Nephron (organoid): ENCODE measurements around the gene EPG5.

ENCODE experiments used
- H3K27ac Mint-ChIP-seq, 3 experiments: 2 replicates each; pipeline ENCODE4 v1.8.0; 2020; ENCODE audit warnings: mixed read lengths in 3 of 3, mild to moderate bottlenecking in 2 of 3, moderate library complexity in 1 of 3
- H3K27me3 Mint-ChIP-seq: 2 replicates; pipeline ENCODE4 v1.8.0; 2021; ENCODE audit warnings: low read depth, mild to moderate bottlenecking, moderate library complexity, mixed read lengths
- H3K36me3 Mint-ChIP-seq: 2 replicates; pipeline ENCODE4 v1.8.0; 2020; ENCODE audit warnings: low read depth, mixed read lengths
- H3K4me1 Mint-ChIP-seq: 2 replicates; pipeline ENCODE4 v1.8.0; 2020; ENCODE audit warnings: mixed read lengths
- H3K4me3 Mint-ChIP-seq, 3 experiments: 2 replicates each; pipeline ENCODE4 v1.8.0; 2020; ENCODE audit warnings: mild to moderate bottlenecking in 3 of 3, mixed read lengths in 3 of 3, moderate library complexity in 2 of 3
- H3K9me3 Mint-ChIP-seq: 2 replicates; pipeline ENCODE4 v1.8.0; 2020; ENCODE audit warnings: mixed read lengths
- TF ChIP-seq, protein P1 (sequence below), 3 experiments: fragments of 200-600 bp; sonication (generic); IDR thresholded peaks; one replicate each; pipeline ENCODE4 v1.5.0; 2021; ENCODE audit warnings: antibody characterized with exemption in 3 of 3; ENCODE audit not compliant: unreplicated experiment in 3 of 3

Gene EPG5

GRCh38 chr18:45837283-45838070 is 129.7 kb downstream of the EPG5 start:
- TF ChIP-seq, protein P1, sequence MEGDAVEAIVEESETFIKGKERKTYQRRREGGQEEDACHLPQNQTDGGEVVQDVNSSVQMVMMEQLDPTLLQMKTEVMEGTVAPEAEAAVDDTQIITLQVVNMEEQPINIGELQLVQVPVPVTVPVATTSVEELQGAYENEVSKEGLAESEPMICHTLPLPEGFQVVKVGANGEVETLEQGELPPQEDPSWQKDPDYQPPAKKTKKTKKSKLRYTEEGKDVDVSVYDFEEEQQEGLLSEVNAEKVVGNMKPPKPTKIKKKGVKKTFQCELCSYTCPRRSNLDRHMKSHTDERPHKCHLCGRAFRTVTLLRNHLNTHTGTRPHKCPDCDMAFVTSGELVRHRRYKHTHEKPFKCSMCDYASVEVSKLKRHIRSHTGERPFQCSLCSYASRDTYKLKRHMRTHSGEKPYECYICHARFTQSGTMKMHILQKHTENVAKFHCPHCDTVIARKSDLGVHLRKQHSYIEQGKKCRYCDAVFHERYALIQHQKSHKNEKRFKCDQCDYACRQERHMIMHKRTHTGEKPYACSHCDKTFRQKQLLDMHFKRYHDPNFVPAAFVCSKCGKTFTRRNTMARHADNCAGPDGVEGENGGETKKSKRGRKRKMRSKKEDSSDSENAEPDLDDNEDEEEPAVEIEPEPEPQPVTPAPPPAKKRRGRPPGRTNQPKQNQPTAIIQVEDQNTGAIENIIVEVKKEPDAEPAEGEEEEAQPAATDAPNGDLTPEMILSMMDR (IDR thresholded peaks at IDR 0.05; ENCODE audit: unreplicated experiment in 3 of 3) = peak in 1 of 3 experiments; percentile 32
- Mint-ChIP-seq H3K27me3 (peaks cover 67% of the 10 kb centered on the region), H3K4me1 (no peaks in the 10 kb centered on the region), H3K4me3 (no peak overlapping the region), H3K36me3 (no peaks in the 10 kb centered on the region), H3K27ac (no peak overlapping the region), H3K9me3 (peaks cover 2% of the 10 kb centered on the region)

- Mint-ChIP-seq H3K27me3 (peaks cover 68% of the 10 kb centered on the region), H3K27ac (no peak overlapping the region), H3K4me3 (peak overlapping the region; percentile 28 to 53 (median 46))
Measured at GRCh38 chr18:45836242-45837205, 130.6 kb downstream of the EPG5 start.

GRCh38 chr18:45835057-45835636 is 132.0 kb downstream of the EPG5 start:
- Mint-ChIP-seq H3K9me3 (peaks cover 2% of the 10 kb centered on the region), H3K4me1 (peaks cover 6% of the 10 kb centered on the region), H3K27me3 (peaks cover 66% of the 10 kb centered on the region), H3K27ac (no peak overlapping the region), H3K4me3 (no peak overlapping the region), H3K36me3 (no peaks in the 10 kb centered on the region)
- TF ChIP-seq, protein P1 (IDR thresholded peaks at IDR 0.05; ENCODE audit: unreplicated experiment in 3 of 3) = no peak

More at GRCh38 chr18:45836242-45837205, 130.6 kb downstream of the EPG5 start:
- Mint-ChIP-seq H3K4me1 (no peaks in the 10 kb centered on the region), H3K36me3 (no peaks in the 10 kb centered on the region), H3K9me3 (peaks cover 2% of the 10 kb centered on the region)
- TF ChIP-seq, protein P1 (IDR thresholded peaks at IDR 0.05; ENCODE audit: unreplicated experiment in 3 of 3) = no peak

- H3K27me3 Mint-ChIP-seq = peaks cover 61% of the 10 kb centered on the region
- H3K9me3 Mint-ChIP-seq = peaks cover 2% of the 10 kb centered on the region
- no peaks in the 10 kb centered on the region for H3K36me3 Mint-ChIP-seq
- TF ChIP-seq, protein P1 (IDR thresholded peaks at IDR 0.05; ENCODE audit: unreplicated experiment in 3 of 3) = no peak
- no peak overlapping the region for H3K4me3 Mint-ChIP-seq
- H3K27ac Mint-ChIP-seq = no peak overlapping the region
- peaks cover 14% of the 10 kb centered on the region for H3K4me1 Mint-ChIP-seq
Measured at GRCh38 chr18:45834306-45834705, 132.8 kb downstream of the EPG5 start.

- no peaks in the 10 kb centered on the region for H3K36me3 Mint-ChIP-seq
- H3K27me3 Mint-ChIP-seq = peaks cover 56% of the 10 kb centered on the region
- no peak overlapping the region for H3K27ac Mint-ChIP-seq
- H3K9me3 Mint-ChIP-seq = peaks cover 2% of the 10 kb centered on the region
- TF ChIP-seq, protein P1 (IDR thresholded peaks at IDR 0.05; ENCODE audit: unreplicated experiment in 3 of 3) = no peak
- H3K4me1 Mint-ChIP-seq = peaks cover 19% of the 10 kb centered on the region
- no peak overlapping the region for H3K4me3 Mint-ChIP-seq
Measured at GRCh38 chr18:45833846-45834245, 133.3 kb downstream of the EPG5 start.
